Measurements from ENCODE around the gene SMARCC1. TPM values are rescaled to one million over a fixed set of nuclear protein-coding genes. Genes with fewer than 3 reads are reported as not detected.

The SMARCC1 gene
- total and polyA plus RNA-seq, 2 of the 4 experiments (the other 2 are of a cell fraction), result 18.6 to 39.6 TPM

DNA sequence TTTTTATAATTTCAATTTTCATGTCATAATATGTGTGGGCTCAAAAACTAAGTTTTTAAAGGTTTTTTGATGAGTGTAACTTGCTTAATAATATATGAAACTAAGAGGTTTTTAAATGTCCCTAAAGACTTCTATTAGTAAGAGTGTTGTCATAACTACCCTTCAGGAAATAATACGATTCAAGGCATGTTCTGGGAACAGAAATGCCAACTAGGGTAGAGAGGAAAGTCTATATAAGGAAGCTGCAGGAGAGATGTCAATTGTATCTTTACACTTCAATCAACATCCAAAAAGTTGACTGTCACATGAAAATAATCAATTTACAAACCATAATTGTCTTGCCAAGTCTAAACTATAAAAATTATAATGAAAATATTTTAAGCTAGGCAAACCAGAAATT is 76.3 kb downstream of the SMARCC1 start:
- dilution Hi-C loops (cut with HindIII; ENCODE audit: low sequenced_read_pairs, unreplicated experiment) (no loop called here), in situ Hi-C loops (cut with MboI; ENCODE audit: low sequenced_read_pairs) (no loop called here), intact Hi-C loops (cut with micrococcal nuclease) (loop anchor here (10.0 kb wide), 1 partner anchor 71 kb away; no protein-coding TSS in a partner anchor)
- TF ChIP-seq MAZ (IDR thresholded peaks at IDR 0.05; ENCODE audit: borderline replicate concordance, low read depth, low read length) (no peak), NFE2L2 (IDR thresholded peaks at IDR 0.05; ENCODE audit: low read depth, low read length) (no peak), RCOR1 (IDR thresholded peaks at IDR 0.05; ENCODE audit: insufficient replicate concordance, low read length) (no peak), RFX5 (IDR thresholded peaks at IDR 0.05; ENCODE audit: low read depth, low read length) (no peak)
- TF ChIP-seq, protein P1, sequence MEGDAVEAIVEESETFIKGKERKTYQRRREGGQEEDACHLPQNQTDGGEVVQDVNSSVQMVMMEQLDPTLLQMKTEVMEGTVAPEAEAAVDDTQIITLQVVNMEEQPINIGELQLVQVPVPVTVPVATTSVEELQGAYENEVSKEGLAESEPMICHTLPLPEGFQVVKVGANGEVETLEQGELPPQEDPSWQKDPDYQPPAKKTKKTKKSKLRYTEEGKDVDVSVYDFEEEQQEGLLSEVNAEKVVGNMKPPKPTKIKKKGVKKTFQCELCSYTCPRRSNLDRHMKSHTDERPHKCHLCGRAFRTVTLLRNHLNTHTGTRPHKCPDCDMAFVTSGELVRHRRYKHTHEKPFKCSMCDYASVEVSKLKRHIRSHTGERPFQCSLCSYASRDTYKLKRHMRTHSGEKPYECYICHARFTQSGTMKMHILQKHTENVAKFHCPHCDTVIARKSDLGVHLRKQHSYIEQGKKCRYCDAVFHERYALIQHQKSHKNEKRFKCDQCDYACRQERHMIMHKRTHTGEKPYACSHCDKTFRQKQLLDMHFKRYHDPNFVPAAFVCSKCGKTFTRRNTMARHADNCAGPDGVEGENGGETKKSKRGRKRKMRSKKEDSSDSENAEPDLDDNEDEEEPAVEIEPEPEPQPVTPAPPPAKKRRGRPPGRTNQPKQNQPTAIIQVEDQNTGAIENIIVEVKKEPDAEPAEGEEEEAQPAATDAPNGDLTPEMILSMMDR (conservative IDR thresholded peaks at IDR 0.05; ENCODE audit: low read depth, low read length), result no peak
- Histone ChIP-seq H2AFZ (replicated peaks; ENCODE audit: low read length, poor library complexity) (no peak overlapping the region), H3K9ac (ENCODE audit: low read depth, low read length) (no peak overlapping the region), H2AK5ac (ENCODE audit: low read depth, low read length) (no peak overlapping the region), H2BK15ac (ENCODE audit: low read depth, low read length) (no peak overlapping the region), H3K56ac (ENCODE audit: extremely low read depth, insufficient read depth, low read length) (no peak overlapping the region), H2AK9ac (replicated peaks; ENCODE audit: low read depth, low read length, poor library complexity) (no peak overlapping the region), H2BK120ac (ENCODE audit: low read depth, low read length) (no peak overlapping the region), H2BK5ac (ENCODE audit: low read depth, low read length, poor library complexity, severe bottlenecking) (no peak overlapping the region), H3K9me1 (ENCODE audit: insufficient read depth, low read length) (peaks cover 4% of the 10 kb centered on the region), H4K91ac (ENCODE audit: insufficient read depth, low read depth, low read length) (no peak overlapping the region), H3K4me2 (ENCODE audit: low read depth, low read length) (no peak overlapping the region), H3K27me3 (ENCODE audit: control insufficient read depth, insufficient read depth, low read length) (no peaks in the 10 kb centered on the region), H2BK20ac (ENCODE audit: low read depth, low read length) (no peak overlapping the region), H3K4me3 (ENCODE audit: insufficient read depth, low read depth, low read length) (no peak overlapping the region), H4K5ac (ENCODE audit: low read depth, low read length) (no peak overlapping the region), H4K20me1 (ENCODE audit: insufficient read depth, low read length) (no peaks in the 10 kb centered on the region), H3K79me1 (ENCODE audit: low read depth in 1 of 2, low read length in 2 of 2) (peaks cover 10 to 28% of the 10 kb centered on the region in 2 experiments), H4K8ac (ENCODE audit: low read depth in 2 of 2, low read length in 2 of 2) (no peak overlapping the region), H3K18ac (ENCODE audit: low read depth, low read length) (no peak overlapping the region), H3K36me3 (ENCODE audit: control insufficient read depth, insufficient read depth, low read length) (peaks cover 47% of the 10 kb centered on the region), H3K27ac (ENCODE audit: insufficient read depth, low read length) (no peak overlapping the region), H3K4ac (ENCODE audit: low read depth, low read length) (no peak overlapping the region), H3K9me3 (ENCODE audit: control insufficient read depth, insufficient read depth, low read length) (no peaks in the 10 kb centered on the region), H3K23ac (ENCODE audit: low read depth, low read length) (no peak overlapping the region), H3K4me1 (ENCODE audit: control insufficient read depth, insufficient read depth, low read length) (no peaks in the 10 kb centered on the region), H3K14ac (replicated peaks; ENCODE audit: low read depth, low read length) (no peak overlapping the region)
- ATAC-seq (ENCODE audit: low read depth), result no peak
- ChIA-PET CTCF (no interaction called here), POLR2A (ENCODE audit: unreplicated experiment) (no interaction called here)
- no CpG with 5 or more reads among the region's 1 CpG for WGBS, 2 experiments (ENCODE audit: extremely low coverage in 2 of 2, insufficient read length in 1 of 2)
- DNase-seq, result no peak
- no TSS peak for BruUV-seq (replicated peaks)
